Adrenal gland (tissue), 5 donors: Measurements from ENCODE around the gene ATE1.

Experiments
- CTCF ChIP-seq, 6 experiments: fragments of 450-650 bp in 4 of 6; fragments of 200-600 bp in 2 of 6; sonication (generic) in 1 of 6; IDR thresholded peaks; 1 replicate in 5 of 6; 2 replicates in 1 of 6; pipeline versions ENCODE4 v1.5.1 to v1.8.0; 2016 to 2021; ENCODE audit warnings: antibody characterized with exemption in 6 of 6, mild to moderate bottlenecking in 2 of 6, moderate library complexity in 1 of 6
- POLR2A ChIP-seq, 2 donors: fragments of 450-650 bp; IDR thresholded peaks; one replicate each; pipeline ENCODE4 v1.6.1; 2017; ENCODE audit warnings: antibody characterized with exemption in 2 of 2, mild to moderate bottlenecking in 2 of 2, moderate library complexity in 1 of 2
- donor health status: DM: no; HTN: no; CAD: no.

DNA sequence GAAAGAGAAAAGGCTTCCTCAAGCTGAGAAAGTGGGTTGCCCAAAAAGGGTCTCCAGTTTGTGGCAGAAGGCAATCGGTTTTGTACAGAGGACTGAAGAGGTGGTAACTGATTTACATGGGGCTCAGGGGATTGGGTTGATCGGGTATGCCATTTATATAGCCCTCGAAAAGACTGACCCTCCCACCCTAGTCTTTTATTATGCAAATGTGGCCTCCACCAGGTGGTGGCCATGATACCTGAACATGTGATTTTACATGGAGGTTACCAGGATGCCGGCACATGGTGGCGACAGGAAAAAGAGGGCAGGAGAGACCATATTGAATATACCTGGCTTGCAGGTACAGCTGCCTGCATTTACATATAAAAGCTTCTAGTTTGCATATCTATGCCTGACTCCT lies 36.7 kb downstream of the ATE1 start:
- TF ChIP-seq CTCF (IDR thresholded peaks at IDR 0.05) (no peak), POLR2A (IDR thresholded peaks at IDR 0.05) (no peak)
